Fibroblast of skin of scalp (primary cell): ENCODE results near the gene SH2B3.

Experiments used
- DNase-seq: peaks from one replicate; pipeline ENCODE4 v3.0.0-alpha.2; 2013

SH2B3 gene

GRCh38 chr12:111467092-111467856, 61.6 kb downstream of the SH2B3 start:
- DNase-seq = no peak

GRCh38 chr12:111467857-111468241, 62.1 kb downstream of the SH2B3 start:
- DNase-seq = no peak

GRCh38 chr12:111469401-111469800, 63.7 kb downstream of the SH2B3 start:
- peak; percentile 38 for DNase-seq

- DNase-seq = no peak
Observed at GRCh38 chr12:111471236-111471635, 65.5 kb downstream of the SH2B3 start.

- DNase-seq = no peak
Observed at GRCh38 chr12:111482462-111482861, 76.7 kb downstream of the SH2B3 start.

GRCh38 chr12:111488271-111488670, 82.5 kb downstream of the SH2B3 start:
- DNase-seq = no peak

GRCh38 chr12:111488798-111489197, 83.1 kb downstream of the SH2B3 start:
- DNase-seq = no peak

- peak; percentile 52 for DNase-seq
Observed at GRCh38 chr12:111492979-111493378, 87.3 kb downstream of the SH2B3 start.

GRCh38 chr12:111494676-111495075, 89.0 kb downstream of the SH2B3 start:
- DNase-seq = no peak
